Thyroid gland (tissue), 4 donors: ENCODE measurements around the gene SERPINA3. TPM values are rescaled to one million over a fixed set of nuclear protein-coding genes. Genes with fewer than 3 reads are reported as not detected.
"Not testable (repeated sequence)": the region's sequence is repeated elsewhere in the genome, so short reads cannot be mapped to it uniquely, and the experiment has no call there.

ENCODE experiments used
- DNase-seq, 2 donors: peaks; one replicate each; pipeline ENCODE4 v3.0.0-alpha.2; 2019
- H3K27ac ChIP-seq, 3 donors: fragments of 200-600 bp; sonication (generic); 1 replicate in 2 of 3; 2 replicates in 1 of 3; pipeline ENCODE4 v1.5.1; 2016 to 2019; ENCODE audit warnings: mild to moderate bottlenecking in 1 of 3, moderate library complexity in 1 of 3
- H3K27me3 ChIP-seq: fragments of 200-600 bp; sonication (generic); one replicate; pipeline ENCODE4 v1.5.1; 2019
- H3K36me3 ChIP-seq, 2 donors: fragments of 200-600 bp; sonication (generic); one replicate each; pipeline ENCODE4 v1.5.1; 2016 to 2019
- H3K4me1 ChIP-seq, 2 donors: fragments of 200-600 bp; sonication (generic); one replicate each; pipeline ENCODE4 v1.5.1; 2017 to 2019
- H3K4me3 ChIP-seq, 3 donors: fragments of 200-600 bp; sonication (generic); replicated peaks in 1 of 3; 1 replicate in 2 of 3; 2 replicates in 1 of 3; pipeline ENCODE4 v1.5.1; 2016; ENCODE audit warnings: mild to moderate bottlenecking in 1 of 3
- H3K9me3 ChIP-seq: fragments of 200-600 bp; sonication (generic); one replicate; pipeline ENCODE4 v1.5.1; 2017
- CTCF ChIP-seq, 6 experiments: fragments of 200-600 bp in 3 of 6; fragments of 450-650 bp in 3 of 6; sonication (generic) in 3 of 6; IDR thresholded peaks; one replicate each; pipeline ENCODE4 v1.5.1; 2016 to 2019; ENCODE audit warnings: antibody characterized with exemption in 6 of 6, mild to moderate bottlenecking in 2 of 6, inconsistent platforms in 1 of 6, moderate library complexity in 1 of 6
- POLR2A ChIP-seq, 2 donors: fragments of 450-650 bp; IDR thresholded peaks; one replicate each; pipeline ENCODE4 v1.6.1; 2017; ENCODE audit warnings: antibody characterized with exemption in 2 of 2, mild to moderate bottlenecking in 2 of 2, moderate library complexity in 1 of 2
- WGBS, 2 donors: methylation state at CpG; one replicate each; pipeline ENCODE4 v1.1.5; 2017; 5-methylcytosine and 5-hydroxymethylcytosine counted together
- intact Hi-C: fragments of 100-400 bp; cut with DNase I; formaldehyde crosslinking; loops from one replicate; pipeline ENCODE4 v1.15.1; 2023
- total RNA-seq, 4 donors: library from RNA; depleted of rRNA; stranded (reverse); fragments of >200 nt; gene quantifications; one replicate each; pipeline ENCODE4 v1.2.3, GENCODE V29; 2016

Gene SERPINA3
- total RNA-seq, 4 donors from 2014 or later: 16.3 to 200 (median 91.1) TPM

DNA sequence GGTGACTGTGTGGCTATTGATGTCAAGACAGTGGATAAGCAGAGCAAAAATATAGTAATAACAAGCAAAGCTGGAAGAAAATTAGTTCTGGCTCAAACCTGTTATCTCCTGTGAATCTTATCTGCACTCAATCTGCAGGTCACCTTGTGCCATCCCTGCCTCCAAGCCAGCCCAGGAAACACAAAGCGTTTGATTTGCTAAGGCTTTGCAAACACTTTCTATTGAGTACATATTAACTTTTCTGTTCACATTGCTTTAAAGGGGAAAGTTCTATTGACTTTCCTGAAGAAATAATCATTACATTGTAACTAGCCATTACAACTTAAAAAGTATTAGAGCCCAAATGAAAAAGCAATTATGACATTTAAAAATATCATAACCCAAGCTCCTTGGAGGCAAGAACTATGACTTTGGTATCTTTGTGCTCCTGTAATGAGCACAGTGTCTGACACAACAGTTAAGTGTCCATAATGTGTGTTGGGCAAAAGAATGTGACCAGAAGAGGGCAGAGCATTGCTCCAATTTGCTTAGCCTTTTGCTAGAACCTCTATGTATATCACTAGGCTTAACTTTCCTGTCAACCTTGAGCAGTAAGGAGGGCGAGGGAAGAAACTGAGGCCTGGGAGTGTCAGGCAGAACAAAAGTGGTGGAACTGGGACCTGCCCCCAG lies 24.7 kb downstream of the SERPINA3 start:
- H3K4me3 ChIP-seq: no peak overlapping the region
- TF ChIP-seq POLR2A (IDR thresholded peaks at IDR 0.05) (no peak), CTCF (IDR thresholded peaks at IDR 0.05) (no peak)
- no peaks in the 10 kb centered on the region for H3K36me3 ChIP-seq
- H3K27ac ChIP-seq: no peak overlapping the region
- intact Hi-C loops: no loop called here
- no peaks in the 10 kb centered on the region for H3K4me1 ChIP-seq
- no peak for DNase-seq
- H3K27me3 ChIP-seq: no peaks in the 10 kb centered on the region
- no peaks in the 10 kb centered on the region for H3K9me3 ChIP-seq
- WGBS, 2 donors: 76 to 79% methylated on average over 2 of the region's 2 CpGs

- 82 to 86% methylated on average over 7 to 8 of the region's 8 CpGs for WGBS, 2 donors
- H3K9me3 ChIP-seq, H3K4me3 ChIP-seq, H3K4me1 ChIP-seq, H3K27me3 ChIP-seq, intact Hi-C loops, H3K27ac ChIP-seq, DNase-seq, H3K36me3 ChIP-seq: not testable (repeated sequence)
These were observed 25.6 kb downstream of the SERPINA3 start for GRCh38 chr14:94637814-94638213.

GRCh38 chr14:94638339-94638738 lies 26.1 kb downstream of the SERPINA3 start:
- DNase-seq: no peak
- 25 to 34% methylated on average over 2 of the region's 2 CpGs for WGBS, 2 donors

GRCh38 chr14:94638961-94639817 lies 27.0 kb downstream of the SERPINA3 start:
- no peaks in the 10 kb centered on the region for H3K4me1 ChIP-seq
- no peak for DNase-seq
- WGBS, 2 donors: 89 to 90% methylated on average over 11 of the region's 11 CpGs
- H3K27ac ChIP-seq: no peak overlapping the region
- intact Hi-C loops: no loop called here
- H3K36me3 ChIP-seq: no peaks in the 10 kb centered on the region
- no peak for TF ChIP-seq POLR2A (IDR thresholded peaks at IDR 0.05)
- no peak for TF ChIP-seq CTCF (IDR thresholded peaks at IDR 0.05)
- no peaks in the 10 kb centered on the region for H3K9me3 ChIP-seq
- no peak overlapping the region for H3K4me3 ChIP-seq
- H3K27me3 ChIP-seq: no peaks in the 10 kb centered on the region

More at GRCh38 chr14:94638339-94638738, 26.1 kb downstream of the SERPINA3 start:
- Histone ChIP-seq H3K4me3 (no peak overlapping the region), H3K4me1 (no peaks in the 10 kb centered on the region), H3K36me3 (no peaks in the 10 kb centered on the region), H3K9me3 (no peaks in the 10 kb centered on the region), H3K27ac (no peak overlapping the region), H3K27me3 (no peaks in the 10 kb centered on the region)
- TF ChIP-seq POLR2A (IDR thresholded peaks at IDR 0.05) (no peak), CTCF (IDR thresholded peaks at IDR 0.05) (no peak)
- intact Hi-C loops: no loop called here

DNA sequence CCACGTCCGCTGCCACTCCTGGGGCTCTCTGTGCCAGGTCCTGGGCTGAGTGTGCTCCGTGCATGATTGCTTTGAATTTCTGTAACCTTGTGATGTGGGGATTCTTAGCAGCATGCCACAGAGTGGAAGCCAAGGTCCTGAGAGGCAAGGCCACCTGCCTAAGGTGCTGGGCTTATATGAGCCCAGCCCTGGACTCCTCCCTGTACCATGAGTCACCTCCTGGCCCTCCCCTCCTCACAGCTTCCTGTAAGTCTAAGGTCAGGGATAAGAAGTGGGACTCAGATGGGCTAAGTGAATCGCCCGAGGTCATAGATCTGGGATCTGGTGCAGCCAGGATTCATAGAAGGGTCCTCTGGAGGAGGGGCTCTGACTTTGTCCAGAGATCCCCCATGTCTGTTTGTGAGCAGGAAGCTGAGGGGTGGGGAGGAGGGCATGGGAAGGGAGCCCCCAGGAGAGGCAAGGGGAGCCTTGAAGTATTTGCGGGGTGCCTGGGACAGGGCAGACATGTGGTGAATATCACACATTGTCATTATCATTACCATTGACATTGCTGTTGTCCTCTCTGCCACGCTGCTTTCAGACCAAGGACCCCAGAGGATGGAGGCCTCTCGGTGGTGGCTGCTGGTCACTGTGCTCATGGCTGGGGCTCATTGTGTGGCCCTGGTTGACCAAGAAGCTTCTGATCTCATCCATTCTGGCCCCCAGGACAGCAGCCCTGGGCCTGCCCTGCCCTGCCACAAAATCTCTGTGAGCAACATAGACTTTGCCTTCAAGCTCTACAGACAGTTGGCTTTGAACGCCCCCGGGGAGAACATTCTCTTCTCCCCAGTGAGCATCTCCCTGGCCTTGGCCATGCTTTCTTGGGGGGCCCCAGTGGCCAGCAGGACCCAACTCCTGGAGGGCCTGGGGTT lies 28.8 kb downstream of the SERPINA3 start:
- Histone ChIP-seq H3K4me1 (no peaks in the 10 kb centered on the region), H3K27me3 (no peaks in the 10 kb centered on the region), H3K4me3 (no peak overlapping the region), H3K27ac (no peak overlapping the region), H3K9me3 (no peaks in the 10 kb centered on the region), H3K36me3 (no peaks in the 10 kb centered on the region)
- 83 to 93% methylated on average over 5 to 6 of the region's 10 CpGs for WGBS, 2 donors
- TF ChIP-seq CTCF (IDR thresholded peaks at IDR 0.05) (no peak), POLR2A (IDR thresholded peaks at IDR 0.05) (no peak)
- no peak for DNase-seq
- intact Hi-C loops: no loop called here
